ENCODE data around the gene NHSL1.

The NHSL1 gene

DNA sequence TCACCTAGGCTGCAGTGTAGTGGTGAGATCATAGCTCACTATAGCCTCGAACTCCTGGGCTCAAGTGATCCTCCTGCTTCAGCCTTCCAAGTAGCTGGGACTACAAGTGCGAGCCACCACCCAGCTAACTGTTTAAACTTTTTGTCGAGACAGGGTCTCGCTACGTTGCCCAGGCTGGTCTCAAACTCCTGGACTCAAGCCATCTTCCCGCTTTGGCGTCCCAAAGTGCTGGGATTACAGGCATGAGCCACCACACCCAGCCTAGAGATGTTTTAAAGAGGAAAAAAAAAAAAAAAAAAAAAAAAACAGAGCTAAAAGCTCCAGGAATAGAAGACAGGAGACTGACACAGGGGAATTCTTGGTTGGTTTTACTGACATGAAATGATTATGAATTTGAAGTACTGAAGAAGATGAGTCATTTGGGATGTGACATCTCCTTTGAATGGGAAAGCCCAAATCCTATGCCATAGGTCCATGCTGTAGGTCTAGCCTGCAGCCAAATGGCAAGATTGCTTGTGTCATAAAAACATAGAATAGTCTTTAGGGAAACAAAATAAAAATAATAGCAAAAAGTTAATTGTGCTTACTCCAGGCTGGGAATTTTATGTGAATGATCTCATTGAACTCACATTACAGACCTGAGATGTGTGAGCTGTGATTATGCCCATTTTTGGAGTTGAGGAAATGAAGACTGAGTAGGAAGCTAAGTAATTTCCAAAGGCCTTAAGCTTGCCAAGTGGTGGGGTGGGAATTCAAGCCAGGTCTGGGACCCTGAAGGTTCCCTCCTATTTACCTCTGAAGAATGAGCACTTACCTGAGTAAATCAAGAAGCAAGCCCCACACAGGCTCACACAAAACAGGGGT is 24.3 kb upstream of the NHSL1 start:
- DNase-seq = no peak

- no peak for DNase-seq
Observed at GRCh38 chr6:138522611-138523010, 23.3 kb upstream of the NHSL1 start.

GRCh38 chr6:138521790-138522189 is 22.5 kb upstream of the NHSL1 start:
- no peak for DNase-seq

DNA sequence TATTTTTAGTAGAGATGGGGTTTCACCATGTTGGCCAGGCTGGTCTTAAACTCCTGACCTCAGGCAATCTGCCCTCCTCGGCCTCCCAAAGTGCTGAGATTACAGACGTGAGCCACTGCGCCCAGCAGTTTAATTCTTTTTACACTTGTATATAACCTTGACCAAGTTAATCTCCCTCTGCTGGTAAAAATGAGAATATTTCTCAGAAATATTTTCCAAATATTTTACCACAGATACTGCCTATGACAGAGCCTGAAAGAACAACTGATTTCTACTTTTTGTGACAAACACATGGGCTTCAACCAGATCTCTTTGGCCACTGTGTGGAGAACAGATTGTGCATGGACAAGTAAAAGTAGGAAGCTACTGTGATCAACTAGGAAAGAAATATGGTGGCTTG is 21.2 kb upstream of the NHSL1 start:
- DNase-seq = no peak

GRCh38 chr6:138518054-138518453 is 18.8 kb upstream of the NHSL1 start:
- no peak for DNase-seq

GRCh38 chr6:138517635-138518034 is 18.3 kb upstream of the NHSL1 start:
- no peak for DNase-seq

- no peak for DNase-seq
Observed at GRCh38 chr6:138515657-138516248, 16.5 kb upstream of the NHSL1 start.

DNA sequence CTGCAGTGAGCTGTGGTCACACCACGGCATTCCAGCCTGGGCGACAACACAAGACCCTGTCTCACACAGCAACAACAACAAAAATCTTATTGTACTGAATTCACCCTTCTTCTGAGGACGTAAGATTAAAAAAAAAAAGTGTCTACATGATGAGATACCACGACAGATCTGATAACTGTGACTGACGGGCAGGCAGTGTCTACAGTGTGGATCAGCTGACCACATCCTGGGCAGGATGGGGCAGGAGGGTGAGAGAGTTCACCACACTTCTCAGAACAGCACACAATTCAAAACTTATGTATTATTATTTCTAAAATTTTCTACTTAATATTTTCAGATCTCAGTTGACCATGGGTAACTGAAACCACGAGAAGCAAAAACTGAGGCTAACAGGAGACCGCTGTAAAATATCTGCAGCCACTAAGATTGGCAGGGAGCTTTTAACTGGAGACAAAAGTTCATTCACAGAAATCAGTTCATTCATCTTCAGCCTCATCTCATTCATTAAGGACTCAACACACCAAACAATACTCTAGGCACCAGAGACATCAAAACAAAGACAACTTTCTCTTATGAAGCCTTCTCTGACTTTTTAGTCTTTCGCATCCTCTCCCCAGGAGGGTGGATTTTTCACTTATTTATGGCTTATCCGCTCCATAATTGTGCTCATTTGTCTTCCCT is 15.7 kb upstream of the NHSL1 start:
- DNase-seq = no peak

GRCh38 chr6:138512609-138513008 is 13.3 kb upstream of the NHSL1 start:
- no peak for DNase-seq

- DNase-seq = no peak
Observed at GRCh38 chr6:138510093-138510492, 10.8 kb upstream of the NHSL1 start.

- peak; percentile 33 for DNase-seq
Observed at GRCh38 chr6:138509371-138509770, 10.1 kb upstream of the NHSL1 start.

DNA sequence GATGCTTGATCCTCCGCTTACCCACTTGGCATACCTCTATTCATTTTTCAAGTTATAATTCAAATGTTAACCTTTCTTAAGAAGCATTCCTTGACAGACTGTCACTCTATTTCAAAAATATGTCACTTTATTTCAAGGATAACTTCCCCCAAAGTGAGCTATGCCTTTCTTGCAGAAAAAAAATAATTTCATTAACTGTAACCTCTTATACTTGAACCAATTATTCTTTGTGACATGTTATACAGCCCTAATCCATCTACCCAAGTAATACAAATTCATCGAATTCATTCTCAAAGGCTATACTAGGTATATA is 9.3 kb upstream of the NHSL1 start:
- no peak for DNase-seq

DNA sequence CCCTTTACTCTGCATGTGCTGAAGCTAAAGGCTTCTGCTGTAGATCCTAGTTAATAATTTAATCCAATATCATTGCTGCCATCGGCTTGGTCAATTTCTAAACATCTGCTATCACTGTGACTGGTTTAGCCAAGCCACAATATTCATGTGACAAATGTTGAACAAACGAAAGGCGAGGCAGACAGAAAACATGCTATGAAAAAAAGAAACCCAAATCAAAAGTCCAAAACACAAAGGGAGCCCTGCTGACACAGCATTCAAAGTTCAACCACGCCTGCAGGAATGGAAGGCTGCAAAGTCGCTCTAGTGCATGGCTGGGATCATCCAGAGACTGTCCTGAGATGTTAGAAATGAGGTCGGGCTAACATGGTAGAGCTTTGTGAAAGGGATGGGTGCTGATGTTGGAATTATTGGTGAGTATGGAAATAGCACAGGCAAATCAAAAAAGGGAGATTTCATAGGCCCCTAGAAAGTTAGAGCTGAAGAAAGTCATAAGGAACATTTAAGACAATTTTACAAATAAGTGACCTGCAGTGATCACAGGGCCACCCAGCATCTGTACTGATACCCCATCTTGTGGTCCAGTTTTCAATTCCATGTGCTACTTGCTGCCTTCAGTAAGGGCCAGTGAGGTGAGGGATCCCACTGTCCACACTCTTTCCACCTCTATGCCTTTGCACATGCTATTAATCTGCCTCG is 8.8 kb upstream of the NHSL1 start:
- DNase-seq = no peak

DNA sequence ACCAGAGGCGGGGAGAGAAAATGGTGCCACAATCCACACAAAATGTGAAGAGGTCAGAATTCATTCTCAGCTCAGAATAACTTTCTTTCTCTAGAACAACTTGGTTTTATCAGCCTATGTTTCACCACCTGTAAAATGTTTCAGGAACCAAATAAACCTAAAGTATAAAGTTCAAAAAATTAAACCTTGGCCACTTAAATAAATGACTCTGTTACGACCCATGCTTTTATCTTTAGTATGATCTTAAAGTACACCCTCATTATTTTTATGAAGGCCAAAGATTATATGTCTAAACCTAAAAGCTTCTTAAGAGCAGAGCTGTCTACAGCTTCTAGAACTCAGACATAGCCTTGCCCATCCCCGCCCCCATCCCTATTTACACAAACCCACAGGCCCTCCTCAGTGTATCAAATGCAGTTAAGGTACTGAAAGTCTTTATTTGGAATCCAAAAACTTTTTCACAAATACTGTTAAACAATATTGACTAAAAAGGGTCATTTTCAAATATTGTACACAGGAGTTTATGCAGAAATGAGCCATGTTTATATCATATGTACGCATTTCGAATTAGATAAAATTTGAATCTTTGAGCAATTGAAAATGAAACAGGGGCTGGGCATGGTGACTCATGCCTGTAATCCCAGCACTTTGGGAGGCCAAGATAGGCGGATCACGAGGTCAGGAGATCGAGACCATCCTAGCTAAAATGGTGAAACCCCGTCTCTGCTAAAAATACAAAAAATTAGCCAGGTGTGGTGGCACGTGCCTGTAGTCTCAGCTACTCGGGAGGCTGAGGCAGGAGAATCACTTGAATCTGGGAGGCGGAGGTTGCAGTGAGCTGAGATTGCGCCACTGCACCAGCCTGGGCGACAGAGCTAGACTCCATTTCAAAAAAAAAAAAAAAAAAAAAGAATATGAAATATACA is 5.7 kb upstream of the NHSL1 start:
- no peak for DNase-seq

DNA sequence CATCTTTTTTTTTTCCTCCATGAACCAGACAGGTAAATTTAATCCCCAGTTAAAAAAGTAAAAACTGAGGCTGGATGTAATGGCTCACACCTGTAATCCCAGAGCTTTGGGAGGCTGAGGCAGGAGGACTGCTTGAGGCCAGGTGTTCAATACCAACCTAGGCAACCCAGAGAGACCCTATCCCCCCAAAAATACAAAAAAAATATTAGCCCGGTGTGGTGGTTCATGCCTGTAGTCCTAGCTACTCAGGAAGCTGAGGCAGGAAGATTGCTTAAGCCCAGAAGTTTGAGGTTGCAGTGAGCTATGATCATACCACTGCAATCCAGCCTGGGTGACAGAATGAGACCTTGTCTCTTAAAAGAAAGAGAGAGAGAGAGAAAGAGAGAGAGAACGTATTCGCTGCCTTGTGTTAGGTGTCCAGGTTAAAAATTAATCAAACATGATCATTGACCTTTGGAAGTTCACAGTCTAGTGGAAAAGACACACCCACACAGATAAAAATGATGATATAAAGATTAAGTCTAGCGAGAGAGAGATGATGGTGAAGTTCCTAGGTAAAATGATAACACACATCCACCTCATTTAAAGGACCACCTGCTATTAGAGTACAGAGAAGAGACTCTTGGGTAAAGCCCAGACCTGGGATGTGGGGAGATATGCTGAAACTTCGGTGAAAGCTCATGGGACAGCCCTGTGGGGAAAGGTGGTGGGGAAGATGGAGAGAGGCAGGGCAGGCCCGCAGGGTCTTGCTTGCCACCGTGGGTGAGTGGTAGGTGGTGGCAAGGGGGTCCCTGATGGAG is 4.8 kb upstream of the NHSL1 start:
- no peak for DNase-seq

DNA sequence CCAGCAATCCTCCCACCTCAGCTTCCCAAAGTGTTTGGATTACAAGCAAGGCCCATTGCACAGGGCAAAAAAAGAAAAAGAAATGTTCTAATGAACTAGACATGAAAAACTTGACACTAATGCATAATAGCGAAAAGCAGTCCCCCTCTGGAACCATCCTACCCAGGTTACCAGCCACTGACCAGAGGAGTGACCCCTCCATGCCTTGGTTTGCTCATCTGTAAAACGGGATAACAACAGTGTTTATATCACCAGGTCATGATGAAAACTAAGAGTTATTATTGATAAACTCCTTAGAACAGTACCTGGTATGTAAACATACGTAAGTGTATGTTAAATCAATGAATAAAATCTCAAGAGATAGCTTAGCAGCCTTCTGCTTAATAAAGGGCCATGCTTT is 3.3 kb upstream of the NHSL1 start:
- no peak for DNase-seq

GRCh38 chr6:138500867-138501446 is 1.7 kb upstream of the NHSL1 start:
- no peak for DNase-seq

DNA sequence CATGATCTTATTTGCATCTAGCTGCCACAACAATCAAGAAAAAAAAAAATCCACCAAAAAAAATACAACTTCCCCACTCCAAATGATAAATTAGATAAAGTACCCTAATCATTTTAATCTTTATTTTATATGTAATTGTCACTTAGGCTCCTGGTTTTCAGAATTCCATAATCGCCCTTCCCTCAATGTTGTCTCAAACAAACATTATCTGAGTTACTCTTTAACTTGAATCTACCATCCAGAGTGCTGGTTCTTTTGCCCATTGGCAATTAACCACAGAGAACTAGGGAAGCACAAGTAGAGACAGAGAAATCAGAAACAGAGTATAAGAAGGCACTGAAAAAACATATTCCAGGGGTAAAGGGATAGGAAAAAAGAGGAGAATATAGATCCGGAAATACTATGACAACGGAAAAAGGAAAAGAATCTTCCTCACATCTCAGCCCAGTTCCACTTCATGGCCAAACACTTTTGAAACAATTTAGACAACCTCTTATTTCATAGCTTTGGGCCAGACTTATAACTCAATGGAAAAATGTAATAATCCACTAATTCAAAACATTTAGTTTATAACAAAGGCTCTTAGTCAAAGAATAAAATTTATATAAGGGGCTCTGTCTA is 861 bp upstream of the NHSL1 start:
- no peak for DNase-seq

GRCh38 chr6:138498629-138499302 is 528 bp downstream of the NHSL1 start:
- no peak for DNase-seq

GRCh38 chr6:138497286-138497685 is 2.0 kb downstream of the NHSL1 start:
- no peak for DNase-seq

Measured in NCI-H1105 (cell line).